CD4-positive, alpha-beta T cell (primary cell): Measurements from ENCODE around the gene CFAP161. TPM values are rescaled to one million over a fixed set of nuclear protein-coding genes. Genes with fewer than 3 reads are reported as not detected.

Source experiments
- ATAC-seq: fragments of 200-7000 bp; cut with Tn5 transposase; one replicate; pipeline ENCODE4 v1.10.0; 2022; ENCODE audit warnings: mild to moderate bottlenecking; ENCODE audit not compliant: poor library complexity
- CTCF ChIA-PET: fragments of 350-600 bp; sonication (Branson Sonifier 250); formaldehyde crosslinking; loops from one replicate; lab custom pipeline; 2021; ENCODE audit warnings: antibody characterized with exemption, inconsistent platforms; lab: Charles Lee
- POLR2A ChIA-PET: fragments of 350-600 bp; sonication (Branson Sonifier 250); formaldehyde crosslinking; loops from one replicate; lab custom pipeline; 2021; ENCODE audit warnings: antibody characterized with exemption, inconsistent platforms; lab: Charles Lee
- DNase-seq, 14 experiments: peaks; one replicate each; pipeline ENCODE4 v3.0.0-alpha.2; 2013 to 2020; ENCODE audit warnings: mixed read lengths in 2 of 14
- H3K27ac ChIP-seq, 2 donors: one replicate each; pipeline versions ENCODE4 v1.5.1 to v1.7.0; 2013; ENCODE audit warnings: low read length in 2 of 2, low read depth in 1 of 2, mild to moderate bottlenecking in 1 of 2
- H3K27me3 ChIP-seq, 2 experiments: 1 replicate in 1 of 2; 2 replicates in 1 of 2; pipeline versions ENCODE4 v1.6.1 to v1.7.0; 2013; ENCODE audit warnings: low read length in 2 of 2, control low read depth in 1 of 2, mild to moderate bottlenecking in 1 of 2, moderate library complexity in 1 of 2; ENCODE audit not compliant: insufficient read depth in 2 of 2, control insufficient read depth in 1 of 2
- H3K36me3 ChIP-seq: one replicate; pipeline ENCODE4 v1.6.1; 2013; ENCODE audit warnings: low read length, control low read depth; ENCODE audit not compliant: insufficient read depth
- H3K4me1 ChIP-seq: one replicate; pipeline ENCODE4 v1.6.1; 2013; ENCODE audit warnings: low read length, control low read depth; ENCODE audit not compliant: insufficient read depth
- H3K4me3 ChIP-seq: one replicate; pipeline ENCODE4 v1.5.1; 2013; ENCODE audit warnings: mild to moderate bottlenecking, low read length, moderate library complexity
- H3K9me3 ChIP-seq, 2 experiments: 1 replicate in 1 of 2; 2 replicates in 1 of 2; pipeline versions ENCODE4 v1.6.1 to v1.7.0; 2013; ENCODE audit warnings: low read length in 2 of 2, mild to moderate bottlenecking in 2 of 2, control low read depth in 1 of 2, moderate library complexity in 1 of 2; ENCODE audit not compliant: control insufficient read depth in 1 of 2, insufficient read depth in 1 of 2
- H3K27ac Mint-ChIP-seq: one replicate; pipeline ENCODE4 v1.8.0; 2020; ENCODE audit warnings: mixed read lengths
- H3K27me3 Mint-ChIP-seq: one replicate; pipeline ENCODE4 v1.8.0; 2021; ENCODE audit warnings: mixed read lengths
- H3K36me3 Mint-ChIP-seq: one replicate; pipeline ENCODE4 v1.8.0; 2021; ENCODE audit warnings: low read depth, mixed read lengths
- H3K4me1 Mint-ChIP-seq: one replicate; pipeline ENCODE4 v1.8.0; 2021; ENCODE audit warnings: low read depth, mixed read lengths
- H3K4me3 Mint-ChIP-seq: one replicate; pipeline ENCODE4 v1.8.0; 2020; ENCODE audit warnings: mild to moderate bottlenecking, mixed read lengths
- H3K9me3 Mint-ChIP-seq: one replicate; pipeline ENCODE4 v1.8.0; 2020; ENCODE audit warnings: mixed read lengths
- CTCF ChIP-seq: fragments of 200-600 bp; IDR thresholded peaks from one replicate; pipeline ENCODE4 v1.8.0; 2022; ENCODE audit warnings: antibody characterized with exemption, mild to moderate bottlenecking
- intact Hi-C, 2 experiments: fragments of 100-400 bp; cut with DNase I in 1 of 2; cut with micrococcal nuclease in 1 of 2; formaldehyde crosslinking; loops; one replicate each; pipeline versions ENCODE4 v1.15.1 to v1.9.0; 2023 to 2025; cut with DNase I, micrococcal nuclease
- total RNA-seq, 174 experiments: library from RNA in 2 of 174; stranded (reverse) in 2 of 174; gene quantifications; one replicate each; pipeline ENCODE4 v1.2.3 and lab custom pipeline; 2021 to 2026

CFAP161 gene
- total RNA-seq, 2 experiments from 2014 or later: not detected

GRCh38 chr15:81191701-81192100 is 57.6 kb downstream of the CFAP161 start:
- no peak overlapping the region for H3K4me3 ChIP-seq
- Mint-ChIP-seq H3K27me3 (peaks cover 27% of the 10 kb centered on the region), H3K9me3 (no peaks in the 10 kb centered on the region), H3K4me3 (no peak overlapping the region), H3K27ac (no peak overlapping the region), H3K36me3 (no peaks in the 10 kb centered on the region), H3K4me1 (no peaks in the 10 kb centered on the region)
- no peaks in the 10 kb centered on the region for H3K4me1 ChIP-seq
- intact Hi-C loops: no loop called here
- no peaks in the 10 kb centered on the region for H3K27me3 ChIP-seq
- H3K9me3 ChIP-seq: no peaks in the 10 kb centered on the region
- ChIA-PET POLR2A (no interaction called here), CTCF (no interaction called here)
- no peak for ATAC-seq
- no peak overlapping the region for H3K27ac ChIP-seq
- no peaks in the 10 kb centered on the region for H3K36me3 ChIP-seq
- TF ChIP-seq CTCF: no peak
- no peak for DNase-seq

- ATAC-seq: no peak
Observed at GRCh38 chr15:81194723-81195122, 60.7 kb downstream of the CFAP161 start.

GRCh38 chr15:81195339-81195864 is 61.3 kb downstream of the CFAP161 start:
- no peak overlapping the region for H3K4me3 Mint-ChIP-seq

More at GRCh38 chr15:81194723-81195122, 60.7 kb downstream of the CFAP161 start:
- H3K27ac Mint-ChIP-seq: no peak overlapping the region
- peaks cover 32% of the 10 kb centered on the region for H3K27me3 Mint-ChIP-seq
- no peaks in the 10 kb centered on the region for H3K4me1 Mint-ChIP-seq
- no peaks in the 10 kb centered on the region for H3K4me1 ChIP-seq
- H3K36me3 ChIP-seq: no peaks in the 10 kb centered on the region
- no peak for DNase-seq
- no peak overlapping the region for H3K27ac ChIP-seq
- ChIA-PET POLR2A (no interaction called here), CTCF (no interaction called here)
- no peaks in the 10 kb centered on the region for H3K9me3 Mint-ChIP-seq
- no peak overlapping the region for H3K4me3 ChIP-seq
- H3K4me3 Mint-ChIP-seq: no peak overlapping the region
- intact Hi-C loops: no loop called here
- no peaks in the 10 kb centered on the region for H3K9me3 ChIP-seq
- H3K27me3 ChIP-seq: peaks cover 4 to 5% of the 10 kb centered on the region in 2 experiments
- TF ChIP-seq CTCF: no peak
- no peaks in the 10 kb centered on the region for H3K36me3 Mint-ChIP-seq

More at GRCh38 chr15:81195339-81195864, 61.3 kb downstream of the CFAP161 start:
- Histone ChIP-seq H3K27ac (no peak overlapping the region), H3K4me1 (no peaks in the 10 kb centered on the region), H3K9me3 (no peaks in the 10 kb centered on the region), H3K27me3 (peaks cover 4 to 5% of the 10 kb centered on the region in 2 experiments), H3K36me3 (no peaks in the 10 kb centered on the region), H3K4me3 (no peak overlapping the region)
- DNase-seq: no peak
- POLR2A ChIA-PET: no interaction called here
- CTCF ChIA-PET: no interaction called here
- H3K36me3 Mint-ChIP-seq: no peaks in the 10 kb centered on the region
- ATAC-seq: no peak
- no peaks in the 10 kb centered on the region for H3K4me1 Mint-ChIP-seq
- peaks cover 32% of the 10 kb centered on the region for H3K27me3 Mint-ChIP-seq
- H3K9me3 Mint-ChIP-seq: no peaks in the 10 kb centered on the region
- intact Hi-C loops: no loop called here
- no peak for TF ChIP-seq CTCF
- H3K27ac Mint-ChIP-seq: no peak overlapping the region
